Measurements from ENCODE around the gene OR13G1.

- TF ChIP-seq POLR2A (IDR thresholded peaks at IDR 0.05) (no peak), CTCF (IDR thresholded peaks at IDR 0.05) (no peak)
These were observed 23.2 kb downstream of the OR13G1 start for GRCh38 chr1:247656221-247656875.

Data from upper lobe of left lung (tissue), 4 donors.